OCI-LY7 (cell line): ENCODE results near the gene FITM1. TPM values are rescaled to one million over a fixed set of nuclear protein-coding genes. Genes with fewer than 3 reads are reported as not detected.

Source experiments
- BruUV-seq: library from RNA; stranded (reverse); fragments of 400-500 nt; replicated peaks from 2 replicates; lab custom pipeline; 2021; lab: Mats Ljungman, UMichigan
- CTCF ChIA-PET: fragments of 300-600 bp; sonication (Branson Sonifier 250); formaldehyde crosslinking; loops from one replicate; lab custom pipeline; 2022; ENCODE audit warnings: antibody characterized with exemption; ENCODE audit not compliant: unreplicated experiment; lab: Charles Lee
- POLR2A ChIA-PET: fragments of 300-600 bp; sonication (Branson Sonifier 250); formaldehyde crosslinking; loops from one replicate; lab custom pipeline; 2022; ENCODE audit warnings: antibody characterized with exemption; lab: Charles Lee
- DNase-seq: peaks from one replicate; pipeline ENCODE4 v3.0.0-alpha.2; 2015; ENCODE audit warnings: low spot score
- H2AFZ ChIP-seq: fragments of 200-600 bp; sonication (generic), shearing (Covaris generic); 2 replicates; pipeline ENCODE4 v1.6.1; 2014; ENCODE audit warnings: mild to moderate bottlenecking, antibody characterized with exemption, low read length, moderate library complexity
- H3K27ac ChIP-seq: fragments of 200-600 bp; sonication (generic); 2 replicates; pipeline ENCODE4 v1.5.1; 2014; ENCODE audit warnings: mixed run types, low read depth, mild to moderate bottlenecking, moderate library complexity, low read length, inconsistent platforms; ENCODE audit not compliant: poor library complexity, severe bottlenecking
- H3K36me3 ChIP-seq: fragments of 200-600 bp; sonication (generic); 2 replicates; pipeline ENCODE4 v1.6.1; 2014; ENCODE audit warnings: mild to moderate bottlenecking, antibody characterized with exemption, low read length, moderate library complexity, mixed read lengths; ENCODE audit not compliant: insufficient read depth
- H3K4me1 ChIP-seq: fragments of 200-600 bp; sonication (generic); 2 replicates; pipeline ENCODE4 v1.5.1; 2014; ENCODE audit warnings: mild to moderate bottlenecking, low read length; ENCODE audit not compliant: insufficient read depth, poor library complexity, severe bottlenecking
- H3K4me2 ChIP-seq: fragments of 200-600 bp; sonication (generic); 2 replicates; pipeline ENCODE4 v1.6.1; 2014; ENCODE audit warnings: mild to moderate bottlenecking, low read length
- H3K4me3 ChIP-seq: fragments of 200-600 bp; sonication (generic); 2 replicates; pipeline ENCODE4 v1.5.1; 2014; ENCODE audit warnings: mild to moderate bottlenecking, low read depth, low read length; ENCODE audit not compliant: poor library complexity, severe bottlenecking
- H3K79me2 ChIP-seq: fragments of 200-600 bp; sonication (generic); 2 replicates; pipeline ENCODE4 v1.6.1; 2016; ENCODE audit warnings: low read depth, mild to moderate bottlenecking, low read length, moderate library complexity, mixed read lengths; ENCODE audit not compliant: insufficient read depth
- H3K9me2 ChIP-seq: fragments of 200-600 bp; sonication (generic); 2 replicates; pipeline ENCODE4 v1.6.1; 2016; ENCODE audit warnings: mild to moderate bottlenecking, low read length, mixed read lengths; ENCODE audit not compliant: insufficient read depth
- H3K9me3 ChIP-seq: fragments of 200-600 bp; sonication (generic); 2 replicates; pipeline ENCODE4 v1.6.1; 2014; ENCODE audit warnings: mild to moderate bottlenecking, mixed run types, low read length, mixed read lengths
- H4K20me1 ChIP-seq: fragments of 200-600 bp; sonication (generic); 2 replicates; pipeline ENCODE4 v1.6.1; 2014; ENCODE audit warnings: mild to moderate bottlenecking, antibody characterized with exemption, low read length, moderate library complexity, mixed read lengths; ENCODE audit not compliant: insufficient read depth
- CTCF ChIP-seq: fragments of 200-600 bp; sonication (generic); conservative IDR thresholded peaks from 2 replicates; pipeline ENCODE4 v1.5.1; 2014; ENCODE audit warnings: mild to moderate bottlenecking, antibody characterized with exemption, low read length, moderate library complexity, mixed read lengths
- EZH2phosphoT487 ChIP-seq: fragments of 200-600 bp; sonication (generic); IDR thresholded peaks from 2 replicates; pipeline ENCODE4 v1.6.1; 2018; ENCODE audit warnings: low read depth, borderline replicate concordance, mild to moderate bottlenecking, mixed run types, antibody characterized with exemption, low read length, moderate library complexity, mixed read lengths
- intact Hi-C: fragments of 100-400 bp; cut with micrococcal nuclease; formaldehyde crosslinking; loops from one replicate; pipeline ENCODE4 v1.10.0; 2022; ENCODE audit not compliant: unreplicated experiment
- total RNA-seq, 2 experiments: library from RNA; depleted of rRNA in 1 of 2; stranded (reverse); fragments of >200 nt in 1 of 2; shearing (Covaris generic) in 1 of 2; gene quantifications; 2 replicates each; pipeline ENCODE4 v1.2.3, GENCODE V29; 2014 to 2022

Gene FITM1
- total RNA-seq, 2 experiments from 2014 or later = 0.28 to 0.97 TPM

GRCh38 chr14:24084440-24084839, 46.0 kb upstream of the FITM1 start:
- H3K9me3 ChIP-seq = no peaks in the 10 kb centered on the region
- no peaks in the 10 kb centered on the region for H3K79me2 ChIP-seq
- intact Hi-C loops = no loop called here
- H3K4me1 ChIP-seq = peaks cover 22% of the 10 kb centered on the region
- no peak overlapping the region for H2AFZ ChIP-seq
- H3K4me2 ChIP-seq = no peak overlapping the region
- H3K9me2 ChIP-seq = no peaks in the 10 kb centered on the region
- CTCF ChIA-PET = no interaction called here
- TF ChIP-seq EZH2phosphoT487 (no peak), CTCF (no peak)
- no peaks in the 10 kb centered on the region for H3K36me3 ChIP-seq
- H3K27ac ChIP-seq = no peak overlapping the region
- no peaks in the 10 kb centered on the region for H4K20me1 ChIP-seq
- no TSS peak for BruUV-seq
- POLR2A ChIA-PET = no interaction called here
- no peak overlapping the region for H3K4me3 ChIP-seq
- DNase-seq = no peak

- H2AFZ ChIP-seq = no peak overlapping the region
- H3K9me2 ChIP-seq = no peaks in the 10 kb centered on the region
- CTCF ChIA-PET = no interaction called here
- no TSS peak for BruUV-seq
- DNase-seq = no peak
- TF ChIP-seq EZH2phosphoT487 = no peak
- H3K4me3 ChIP-seq = no peak overlapping the region
- H3K36me3 ChIP-seq = no peaks in the 10 kb centered on the region
- no peaks in the 10 kb centered on the region for H3K9me3 ChIP-seq
- H4K20me1 ChIP-seq = no peaks in the 10 kb centered on the region
- no peak overlapping the region for H3K27ac ChIP-seq
- peaks cover 18% of the 10 kb centered on the region for H3K4me1 ChIP-seq
- intact Hi-C loops = no loop called here
- POLR2A ChIA-PET = no interaction called here
- H3K79me2 ChIP-seq = no peaks in the 10 kb centered on the region
- no peak overlapping the region for H3K4me2 ChIP-seq
Observed at GRCh38 chr14:24085215-24085614, 45.2 kb upstream of the FITM1 start.

DNA sequence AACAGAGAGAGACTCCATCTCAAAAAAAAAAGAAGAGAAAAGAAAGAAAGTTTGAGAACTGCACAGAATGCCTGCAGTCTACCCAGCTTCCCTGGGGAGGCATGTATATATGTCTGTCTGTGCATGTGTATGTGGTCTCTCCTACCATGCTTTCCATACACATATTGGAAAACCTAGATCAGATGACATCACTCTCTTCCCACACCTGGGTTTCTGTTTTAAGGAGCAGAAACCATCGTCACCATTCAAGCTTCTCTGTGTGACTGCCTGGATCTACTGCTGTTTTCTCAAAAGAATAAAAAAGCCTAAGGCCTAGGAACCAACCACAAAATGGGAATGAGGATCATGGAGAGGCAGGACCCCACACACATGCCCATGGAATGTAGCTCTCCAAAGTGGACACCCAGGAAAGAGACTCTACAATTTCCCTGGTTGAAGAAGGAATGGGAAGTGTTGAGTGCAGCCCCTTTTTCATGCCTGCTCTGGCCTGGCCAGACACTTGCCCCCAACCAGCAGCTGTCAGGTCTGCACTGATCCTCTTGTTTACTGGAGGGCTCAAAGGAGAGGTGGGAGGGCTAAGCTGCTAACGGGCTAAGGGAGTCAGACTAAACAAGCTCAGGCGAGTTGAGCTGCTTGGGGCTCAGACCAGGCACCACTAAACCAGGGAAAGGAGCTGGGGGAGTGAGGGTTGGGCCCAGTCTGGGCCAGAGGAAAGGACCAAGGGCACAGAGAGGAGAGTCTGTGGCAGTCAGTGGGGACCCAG, 44.1 kb upstream of the FITM1 start:
- no peak overlapping the region for H3K27ac ChIP-seq
- CTCF ChIA-PET = no interaction called here
- no peak for DNase-seq
- no peaks in the 10 kb centered on the region for H3K79me2 ChIP-seq
- TF ChIP-seq CTCF (no peak), EZH2phosphoT487 (no peak)
- POLR2A ChIA-PET = interaction anchor here (0.5 kb wide), 1 partner anchor 18 kb away, joined by 3 read pairs; no protein-coding TSS in a partner anchor
- no peak overlapping the region for H3K4me3 ChIP-seq
- intact Hi-C loops = no loop called here
- BruUV-seq = no TSS peak
- H2AFZ ChIP-seq = no peak overlapping the region
- no peaks in the 10 kb centered on the region for H3K36me3 ChIP-seq
- H3K9me3 ChIP-seq = no peaks in the 10 kb centered on the region
- H3K9me2 ChIP-seq = no peaks in the 10 kb centered on the region
- H4K20me1 ChIP-seq = no peaks in the 10 kb centered on the region
- peaks cover 17% of the 10 kb centered on the region for H3K4me1 ChIP-seq
- no peak overlapping the region for H3K4me2 ChIP-seq
